K562 (cell line): Measurements from ENCODE around the gene AKAIN1.

Experiments used
- BDP1 ChIP-seq: IDR thresholded peaks from 3 replicates; pipeline ENCODE4 v1.6.1; 2011; ENCODE audit not compliant: insufficient read length, insufficient read depth
- CC2D1A ChIP-seq: fragments of 450-650 bp; IDR thresholded peaks from 2 replicates; pipeline ENCODE4 v1.6.1; 2017; ENCODE audit warnings: mild to moderate bottlenecking
- EHMT2 ChIP-seq: fragments of 450-650 bp; IDR thresholded peaks from 2 replicates; pipeline ENCODE4 v1.6.1; 2018; ENCODE audit warnings: antibody characterized with exemption
- HDAC2 ChIP-seq: fragments of 450-650 bp; IDR thresholded peaks from 2 replicates; pipeline ENCODE4 v1.6.1; 2016; ENCODE audit warnings: mild to moderate bottlenecking
- NFE2 ChIP-seq: IDR thresholded peaks from 2 replicates; pipeline ENCODE4 v1.6.1; 2014; ENCODE audit warnings: antibody characterized with exemption, low read depth
- POLR2AphosphoS5 ChIP-seq: IDR thresholded peaks from 2 replicates; pipeline ENCODE4 v1.6.1; 2011; ENCODE audit warnings: mild to moderate bottlenecking, low read depth, low read length, moderate library complexity; ENCODE audit not compliant: control insufficient read depth, insufficient read depth
- TEAD1 ChIP-seq, 2 experiments: fragments of 450-650 bp in 1 of 2; sonication (generic) in 1 of 2; formaldehyde crosslinking; IDR thresholded peaks; 2 replicates each; pipeline versions ENCODE4 v1.4.0 to v1.8.0; 2020 to 2022; ENCODE audit warnings: mild to moderate bottlenecking in 2 of 2, missing genetic modification reagents in 1 of 2
- ZNF717 ChIP-seq: fragments of 250-450 bp; sonication (Bioruptor Pico); IDR thresholded peaks from 2 replicates; pipeline ENCODE4 v1.5.0; 2021
- TF ChIP-seq, protein P1 (sequence below): IDR thresholded peaks from 3 replicates; pipeline ENCODE4 v1.6.1; 2011; ENCODE audit warnings: borderline replicate concordance, mild to moderate bottlenecking, moderate library complexity; ENCODE audit not compliant: insufficient read length; ENCODE audit errors: extremely low read depth
- TF ChIP-seq, protein P2 (sequence below): sonication (generic); formaldehyde crosslinking; IDR thresholded peaks from 2 replicates; pipeline ENCODE4 v1.8.0; 2022; ENCODE audit warnings: mild to moderate bottlenecking, missing genetic modification reagents

- TF ChIP-seq EHMT2, result no peak
- TF ChIP-seq CC2D1A, result no peak
- TF ChIP-seq, protein P1, sequence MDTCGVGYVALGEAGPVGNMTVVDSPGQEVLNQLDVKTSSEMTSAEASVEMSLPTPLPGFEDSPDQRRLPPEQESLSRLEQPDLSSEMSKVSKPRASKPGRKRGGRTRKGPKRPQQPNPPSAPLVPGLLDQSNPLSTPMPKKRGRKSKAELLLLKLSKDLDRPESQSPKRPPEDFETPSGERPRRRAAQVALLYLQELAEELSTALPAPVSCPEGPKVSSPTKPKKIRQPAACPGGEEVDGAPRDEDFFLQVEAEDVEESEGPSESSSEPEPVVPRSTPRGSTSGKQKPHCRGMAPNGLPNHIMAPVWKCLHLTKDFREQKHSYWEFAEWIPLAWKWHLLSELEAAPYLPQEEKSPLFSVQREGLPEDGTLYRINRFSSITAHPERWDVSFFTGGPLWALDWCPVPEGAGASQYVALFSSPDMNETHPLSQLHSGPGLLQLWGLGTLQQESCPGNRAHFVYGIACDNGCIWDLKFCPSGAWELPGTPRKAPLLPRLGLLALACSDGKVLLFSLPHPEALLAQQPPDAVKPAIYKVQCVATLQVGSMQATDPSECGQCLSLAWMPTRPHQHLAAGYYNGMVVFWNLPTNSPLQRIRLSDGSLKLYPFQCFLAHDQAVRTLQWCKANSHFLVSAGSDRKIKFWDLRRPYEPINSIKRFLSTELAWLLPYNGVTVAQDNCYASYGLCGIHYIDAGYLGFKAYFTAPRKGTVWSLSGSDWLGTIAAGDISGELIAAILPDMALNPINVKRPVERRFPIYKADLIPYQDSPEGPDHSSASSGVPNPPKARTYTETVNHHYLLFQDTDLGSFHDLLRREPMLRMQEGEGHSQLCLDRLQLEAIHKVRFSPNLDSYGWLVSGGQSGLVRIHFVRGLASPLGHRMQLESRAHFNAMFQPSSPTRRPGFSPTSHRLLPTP, result no peak
- no peak for TF ChIP-seq BDP1
- TF ChIP-seq ZNF717, result no peak
- no peak for TF ChIP-seq HDAC2
- TF ChIP-seq POLR2AphosphoS5, result no peak
- TF ChIP-seq TEAD1 (CRISPR knock-in tag; IDR thresholded peaks at IDR 0.05), result no peak
- TF ChIP-seq NFE2, result no peak
- TF ChIP-seq, protein P2, sequence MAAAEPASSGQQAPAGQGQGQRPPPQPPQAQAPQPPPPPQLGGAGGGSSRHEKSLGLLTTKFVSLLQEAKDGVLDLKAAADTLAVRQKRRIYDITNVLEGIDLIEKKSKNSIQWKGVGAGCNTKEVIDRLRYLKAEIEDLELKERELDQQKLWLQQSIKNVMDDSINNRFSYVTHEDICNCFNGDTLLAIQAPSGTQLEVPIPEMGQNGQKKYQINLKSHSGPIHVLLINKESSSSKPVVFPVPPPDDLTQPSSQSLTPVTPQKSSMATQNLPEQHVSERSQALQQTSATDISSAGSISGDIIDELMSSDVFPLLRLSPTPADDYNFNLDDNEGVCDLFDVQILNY (CRISPR knock-in tag), result no peak
These were observed 51.8 kb downstream of the AKAIN1 start for GRCh38 chr18:5145168-5145825.
